Subcutaneous adipose tissue (tissue), 4 donors: ENCODE measurements around the gene LRRC75B. TPM values are rescaled to one million over a fixed set of nuclear protein-coding genes. Genes with fewer than 3 reads are reported as not detected.

Experiments
- total RNA-seq, 4 donors: library from RNA; depleted of rRNA; stranded (reverse); fragments of >200 nt; gene quantifications; one replicate each; pipeline ENCODE4 v1.1.0, GENCODE V29; 2016
- TF ChIP-seq, protein P1 (sequence below): fragments of 450-650 bp; IDR thresholded peaks from one replicate; pipeline ENCODE4 v1.5.1; 2016; ENCODE audit warnings: low read depth, mild to moderate bottlenecking, control low read depth, antibody characterized with exemption, moderate library complexity

The LRRC75B gene
- total RNA-seq, 4 donors from 2014 or later, result 2.4 to 9.0 (median 6.9) TPM

DNA sequence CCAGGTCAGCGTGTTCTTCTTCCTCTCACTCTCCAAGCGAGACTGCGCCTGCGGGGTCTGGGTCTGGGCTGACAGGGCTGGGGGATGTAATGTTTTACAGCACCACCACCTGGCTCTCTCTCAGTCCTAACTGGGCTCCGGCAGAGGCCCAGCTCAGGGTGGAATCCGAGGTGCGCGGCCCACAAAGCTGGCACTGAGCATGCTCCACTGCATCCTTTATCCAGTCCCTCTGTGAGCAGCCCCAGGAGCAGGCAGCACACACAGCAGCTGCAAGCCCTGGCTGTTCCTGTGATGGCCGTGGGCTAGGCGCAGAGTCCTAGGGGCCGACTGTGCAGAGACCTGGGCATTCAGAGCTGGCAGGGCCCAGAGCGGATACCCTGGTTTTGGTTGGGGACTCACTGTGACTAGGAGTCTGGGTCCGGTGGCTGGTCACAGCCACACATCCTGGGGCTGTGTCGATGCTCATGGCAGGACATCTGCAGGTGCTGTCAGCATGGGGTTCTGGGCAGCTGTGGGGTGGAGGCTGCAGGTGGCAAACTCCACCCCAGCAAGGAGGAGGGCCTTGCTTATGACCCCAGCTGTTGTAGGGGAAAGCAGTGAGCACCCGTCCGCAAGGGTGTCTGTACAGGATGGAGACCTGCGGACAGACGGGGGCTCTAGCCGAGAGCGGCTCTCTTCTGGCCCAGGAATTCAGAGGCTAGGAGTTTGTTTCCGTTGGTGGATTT, 4.0 kb downstream of the LRRC75B start:
- TF ChIP-seq, protein P1, sequence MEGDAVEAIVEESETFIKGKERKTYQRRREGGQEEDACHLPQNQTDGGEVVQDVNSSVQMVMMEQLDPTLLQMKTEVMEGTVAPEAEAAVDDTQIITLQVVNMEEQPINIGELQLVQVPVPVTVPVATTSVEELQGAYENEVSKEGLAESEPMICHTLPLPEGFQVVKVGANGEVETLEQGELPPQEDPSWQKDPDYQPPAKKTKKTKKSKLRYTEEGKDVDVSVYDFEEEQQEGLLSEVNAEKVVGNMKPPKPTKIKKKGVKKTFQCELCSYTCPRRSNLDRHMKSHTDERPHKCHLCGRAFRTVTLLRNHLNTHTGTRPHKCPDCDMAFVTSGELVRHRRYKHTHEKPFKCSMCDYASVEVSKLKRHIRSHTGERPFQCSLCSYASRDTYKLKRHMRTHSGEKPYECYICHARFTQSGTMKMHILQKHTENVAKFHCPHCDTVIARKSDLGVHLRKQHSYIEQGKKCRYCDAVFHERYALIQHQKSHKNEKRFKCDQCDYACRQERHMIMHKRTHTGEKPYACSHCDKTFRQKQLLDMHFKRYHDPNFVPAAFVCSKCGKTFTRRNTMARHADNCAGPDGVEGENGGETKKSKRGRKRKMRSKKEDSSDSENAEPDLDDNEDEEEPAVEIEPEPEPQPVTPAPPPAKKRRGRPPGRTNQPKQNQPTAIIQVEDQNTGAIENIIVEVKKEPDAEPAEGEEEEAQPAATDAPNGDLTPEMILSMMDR, result no peak

DNA sequence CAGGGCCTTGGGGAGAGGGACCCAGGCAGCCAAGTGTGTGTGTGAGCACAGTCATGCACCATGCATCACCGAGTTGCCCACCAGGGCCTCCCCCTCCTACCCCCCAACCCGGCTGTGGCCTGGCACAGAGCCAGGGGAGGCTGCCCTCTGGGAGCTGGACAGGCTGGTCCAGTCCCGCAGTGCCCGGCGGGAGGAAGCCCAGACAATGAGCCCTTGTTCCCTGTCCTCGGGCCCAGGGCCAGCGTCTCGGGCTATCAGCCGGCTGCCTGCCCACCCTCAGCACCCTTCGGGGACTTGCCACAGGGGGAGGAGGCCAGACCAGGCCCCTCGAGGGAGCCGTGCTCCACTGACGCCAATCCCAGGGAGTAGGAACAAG, 4.5 kb downstream of the LRRC75B start:
- TF ChIP-seq, protein P1, result no peak

DNA sequence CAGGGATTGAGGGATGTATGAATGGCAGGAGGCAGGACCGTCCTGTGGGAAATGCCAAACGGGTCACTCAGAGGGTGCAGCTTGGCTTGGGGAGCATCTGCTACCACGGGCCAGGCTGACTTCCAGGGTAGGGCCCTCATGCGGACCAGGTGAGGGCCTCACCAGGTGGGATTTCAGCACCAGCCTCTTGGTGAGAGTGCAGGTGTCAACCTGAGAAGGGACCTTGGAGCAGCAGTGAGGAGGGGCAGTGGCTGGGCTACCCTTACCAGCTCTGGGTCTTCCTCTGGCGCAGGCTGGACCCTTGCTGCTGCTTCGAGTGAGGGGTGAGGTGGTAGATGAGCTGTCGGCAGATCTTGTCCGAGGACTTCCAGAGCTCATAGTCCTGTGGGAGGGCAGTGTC, 4.9 kb downstream of the LRRC75B start:
- TF ChIP-seq, protein P1, result no peak

DNA sequence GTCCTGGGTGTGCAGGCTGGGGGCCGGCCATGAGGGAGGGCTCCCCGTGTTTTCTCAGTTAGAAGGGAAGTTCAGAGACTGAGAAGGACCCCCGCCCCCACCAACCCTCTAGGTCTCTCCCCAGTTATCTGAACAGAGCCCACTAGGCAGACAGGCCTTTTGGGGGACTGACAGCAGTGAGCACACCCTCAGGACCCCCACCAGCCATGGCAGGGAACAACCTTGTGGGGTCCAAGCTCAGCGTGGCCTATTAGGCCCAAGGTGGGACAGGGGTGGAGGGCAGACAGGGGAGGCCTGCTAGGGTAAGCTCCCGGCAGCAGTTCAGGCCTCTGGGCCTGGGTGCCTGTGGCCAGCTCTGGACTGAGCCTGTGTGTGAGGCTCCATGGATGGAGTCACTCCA, 5.6 kb downstream of the LRRC75B start:
- TF ChIP-seq, protein P1, result no peak

DNA sequence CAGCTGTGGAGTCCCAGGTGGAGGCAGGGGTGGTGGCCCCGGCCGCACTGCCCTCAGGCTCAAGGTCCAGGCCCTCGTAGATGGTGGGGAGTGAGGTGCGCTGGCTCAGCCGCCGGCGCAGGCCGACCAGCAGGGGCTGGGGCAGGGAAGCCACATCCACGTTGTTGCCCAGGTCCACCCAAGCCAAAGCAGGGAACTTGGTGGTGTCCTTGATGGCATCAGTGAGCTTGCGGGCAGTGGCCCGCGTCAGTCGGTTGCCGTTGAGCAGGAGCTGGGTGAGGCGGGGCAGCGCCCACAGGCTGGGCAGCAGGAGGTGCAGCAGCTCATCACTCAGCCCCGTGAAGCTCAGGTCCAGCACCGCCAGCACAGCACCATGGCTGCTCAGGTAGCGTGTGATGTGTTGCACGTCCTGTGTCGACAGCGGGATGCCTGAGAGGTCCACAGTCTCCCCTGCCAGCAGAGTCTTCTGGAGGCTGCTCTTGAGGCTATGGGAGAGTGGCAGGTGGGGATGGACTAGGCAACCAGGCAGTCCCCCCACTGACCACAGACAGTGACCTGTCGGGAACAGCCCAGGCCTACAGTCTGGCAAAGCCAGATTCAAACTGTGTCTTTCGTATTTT, 6.8 kb downstream of the LRRC75B start:
- TF ChIP-seq, protein P1, result no peak

DNA sequence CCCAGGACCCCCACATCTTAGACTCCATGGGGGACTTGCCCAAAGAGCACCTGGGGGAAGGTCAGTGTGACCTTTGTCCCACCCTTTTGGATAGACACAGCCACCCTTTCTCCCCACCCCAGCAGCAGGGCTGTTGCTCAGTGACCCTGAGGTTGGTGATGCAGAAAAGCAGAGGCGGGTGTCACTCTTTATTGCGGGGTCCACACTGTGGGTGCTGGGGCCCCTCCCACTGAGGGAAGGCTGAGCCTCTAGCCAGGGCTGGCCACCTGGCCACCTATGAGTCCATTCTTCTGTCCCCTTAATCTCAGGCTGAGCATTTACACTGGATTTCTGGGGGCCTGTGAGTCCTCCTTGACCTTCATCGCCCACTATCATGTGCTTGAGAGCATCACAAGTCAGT, 7.4 kb downstream of the LRRC75B start:
- TF ChIP-seq, protein P1, result no peak

DNA sequence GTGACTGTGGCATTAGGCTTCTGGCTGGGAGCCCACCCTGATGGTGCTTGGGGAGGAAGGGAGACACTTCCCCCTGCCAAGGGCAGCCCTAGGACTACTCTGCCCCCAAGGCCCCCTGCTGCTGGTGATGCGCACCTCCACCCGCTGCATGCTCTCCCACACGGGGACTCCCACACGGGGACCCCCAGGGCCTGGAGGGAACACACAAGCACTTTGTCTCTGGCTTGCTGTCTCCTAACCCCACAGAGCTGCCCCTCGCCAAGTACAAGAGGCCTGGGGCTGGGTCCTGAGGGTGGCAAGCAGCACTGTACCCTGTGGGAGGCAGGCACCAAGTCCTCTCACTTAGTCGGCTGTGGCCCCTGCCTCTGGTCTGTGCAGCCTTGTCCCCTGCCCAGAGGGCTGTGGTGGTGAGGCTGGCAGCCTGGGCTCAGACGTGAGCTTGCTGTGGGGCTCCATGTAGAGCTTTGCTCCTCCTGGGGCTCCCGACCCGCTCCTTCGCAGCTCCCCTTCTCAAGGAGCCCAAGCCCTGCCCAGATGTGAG, 7.9 kb downstream of the LRRC75B start:
- TF ChIP-seq, protein P1, result no peak
